ENCODE data around the gene PSME3. TPM values are rescaled to one million over a fixed set of nuclear protein-coding genes. Genes with fewer than 3 reads are reported as not detected.

Gene PSME3
- polyA plus RNA-seq, 1 donor from 2014 or later = 56.6 TPM

GRCh38 chr17:42891539-42892152 lies 58.4 kb downstream of the PSME3 start:
- Histone ChIP-seq H3K9me3 (ENCODE audit: low read length) (no peaks in the 10 kb centered on the region), H3K36me3 (ENCODE audit: insufficient read depth, low read length) (no peaks in the 10 kb centered on the region), H2AFZ (ENCODE audit: low read depth, low read length) (no peak overlapping the region), H3K9me2 (ENCODE audit: insufficient read depth, low read length) (no peaks in the 10 kb centered on the region), H3K4me2 (ENCODE audit: low read length) (no peak overlapping the region), H3F3A (ENCODE audit: insufficient read depth, low read length, poor library complexity, severe bottlenecking) (no peaks in the 10 kb centered on the region), H3K27ac (ENCODE audit: low read length) (no peak overlapping the region), H3K79me2 (replicated peaks; ENCODE audit: insufficient read depth, low read length) (no peaks in the 10 kb centered on the region), H3K4me3 (ENCODE audit: low read length) (no peak overlapping the region), H3K9ac (ENCODE audit: low read length) (no peak overlapping the region), H4K20me1 (ENCODE audit: insufficient read depth) (no peaks in the 10 kb centered on the region), H3K27me3 (ENCODE audit: insufficient read depth, low read depth, low read length) (no peaks in the 10 kb centered on the region)
- TF ChIP-seq RAD21 (conservative IDR thresholded peaks at IDR 0.05) (no peak), TAF1 (IDR thresholded peaks at IDR 0.05; ENCODE audit: low read depth) (no peak), EP300 (conservative IDR thresholded peaks at IDR 0.05; ENCODE audit: poor library complexity, severe bottlenecking) (no peak), POLR2AphosphoS5 (IDR thresholded peaks at IDR 0.05) (no peak), MXI1 (conservative IDR thresholded peaks at IDR 0.05; ENCODE audit: poor library complexity, severe bottlenecking) (no peak)
- TF ChIP-seq, protein P1, sequence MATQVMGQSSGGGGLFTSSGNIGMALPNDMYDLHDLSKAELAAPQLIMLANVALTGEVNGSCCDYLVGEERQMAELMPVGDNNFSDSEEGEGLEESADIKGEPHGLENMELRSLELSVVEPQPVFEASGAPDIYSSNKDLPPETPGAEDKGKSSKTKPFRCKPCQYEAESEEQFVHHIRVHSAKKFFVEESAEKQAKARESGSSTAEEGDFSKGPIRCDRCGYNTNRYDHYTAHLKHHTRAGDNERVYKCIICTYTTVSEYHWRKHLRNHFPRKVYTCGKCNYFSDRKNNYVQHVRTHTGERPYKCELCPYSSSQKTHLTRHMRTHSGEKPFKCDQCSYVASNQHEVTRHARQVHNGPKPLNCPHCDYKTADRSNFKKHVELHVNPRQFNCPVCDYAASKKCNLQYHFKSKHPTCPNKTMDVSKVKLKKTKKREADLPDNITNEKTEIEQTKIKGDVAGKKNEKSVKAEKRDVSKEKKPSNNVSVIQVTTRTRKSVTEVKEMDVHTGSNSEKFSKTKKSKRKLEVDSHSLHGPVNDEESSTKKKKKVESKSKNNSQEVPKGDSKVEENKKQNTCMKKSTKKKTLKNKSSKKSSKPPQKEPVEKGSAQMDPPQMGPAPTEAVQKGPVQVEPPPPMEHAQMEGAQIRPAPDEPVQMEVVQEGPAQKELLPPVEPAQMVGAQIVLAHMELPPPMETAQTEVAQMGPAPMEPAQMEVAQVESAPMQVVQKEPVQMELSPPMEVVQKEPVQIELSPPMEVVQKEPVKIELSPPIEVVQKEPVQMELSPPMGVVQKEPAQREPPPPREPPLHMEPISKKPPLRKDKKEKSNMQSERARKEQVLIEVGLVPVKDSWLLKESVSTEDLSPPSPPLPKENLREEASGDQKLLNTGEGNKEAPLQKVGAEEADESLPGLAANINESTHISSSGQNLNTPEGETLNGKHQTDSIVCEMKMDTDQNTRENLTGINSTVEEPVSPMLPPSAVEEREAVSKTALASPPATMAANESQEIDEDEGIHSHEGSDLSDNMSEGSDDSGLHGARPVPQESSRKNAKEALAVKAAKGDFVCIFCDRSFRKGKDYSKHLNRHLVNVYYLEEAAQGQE (IDR thresholded peaks at IDR 0.05; ENCODE audit: borderline replicate concordance) = no peak
- TF ChIP-seq, protein P2, sequence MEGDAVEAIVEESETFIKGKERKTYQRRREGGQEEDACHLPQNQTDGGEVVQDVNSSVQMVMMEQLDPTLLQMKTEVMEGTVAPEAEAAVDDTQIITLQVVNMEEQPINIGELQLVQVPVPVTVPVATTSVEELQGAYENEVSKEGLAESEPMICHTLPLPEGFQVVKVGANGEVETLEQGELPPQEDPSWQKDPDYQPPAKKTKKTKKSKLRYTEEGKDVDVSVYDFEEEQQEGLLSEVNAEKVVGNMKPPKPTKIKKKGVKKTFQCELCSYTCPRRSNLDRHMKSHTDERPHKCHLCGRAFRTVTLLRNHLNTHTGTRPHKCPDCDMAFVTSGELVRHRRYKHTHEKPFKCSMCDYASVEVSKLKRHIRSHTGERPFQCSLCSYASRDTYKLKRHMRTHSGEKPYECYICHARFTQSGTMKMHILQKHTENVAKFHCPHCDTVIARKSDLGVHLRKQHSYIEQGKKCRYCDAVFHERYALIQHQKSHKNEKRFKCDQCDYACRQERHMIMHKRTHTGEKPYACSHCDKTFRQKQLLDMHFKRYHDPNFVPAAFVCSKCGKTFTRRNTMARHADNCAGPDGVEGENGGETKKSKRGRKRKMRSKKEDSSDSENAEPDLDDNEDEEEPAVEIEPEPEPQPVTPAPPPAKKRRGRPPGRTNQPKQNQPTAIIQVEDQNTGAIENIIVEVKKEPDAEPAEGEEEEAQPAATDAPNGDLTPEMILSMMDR (IDR thresholded peaks at IDR 0.05; ENCODE audit: poor library complexity, severe bottlenecking) = no peak

DNA sequence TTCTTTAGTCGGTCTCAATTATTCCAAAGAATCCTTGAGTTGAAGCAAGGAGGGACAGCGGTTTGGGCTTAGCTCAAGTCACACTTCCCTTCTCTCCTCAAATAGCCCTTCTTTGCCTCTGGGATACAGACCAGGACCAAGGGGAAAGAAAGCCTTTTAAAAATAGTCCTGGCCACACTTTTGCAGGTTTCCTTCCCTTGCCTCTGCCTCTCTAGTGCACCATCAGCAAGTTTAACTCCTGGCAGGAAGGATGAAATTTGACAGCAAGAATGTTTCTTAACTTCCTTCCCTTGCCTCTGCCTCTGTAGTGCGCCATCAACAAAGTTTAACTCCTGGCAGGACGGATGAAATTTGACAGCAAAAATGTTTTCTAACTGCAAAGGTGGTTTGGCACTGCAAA lies 60.2 kb downstream of the PSME3 start:
- TF ChIP-seq, protein P2 (IDR thresholded peaks at IDR 0.05; ENCODE audit: poor library complexity, severe bottlenecking) = no peak
- TF ChIP-seq RAD21 (conservative IDR thresholded peaks at IDR 0.05) = no peak
- TF ChIP-seq, protein P1 (IDR thresholded peaks at IDR 0.05; ENCODE audit: borderline replicate concordance) = no peak
- TF ChIP-seq SMC3 (conservative IDR thresholded peaks at IDR 0.05; ENCODE audit: poor library complexity) = no peak
- TF ChIP-seq POLR2AphosphoS5 (IDR thresholded peaks at IDR 0.05) = no peak
- no peak for TF ChIP-seq MXI1 (conservative IDR thresholded peaks at IDR 0.05; ENCODE audit: poor library complexity, severe bottlenecking)
- no peak for TF ChIP-seq EZH2 (IDR thresholded peaks at IDR 0.05; ENCODE audit: borderline replicate concordance, insufficient read depth, low read length, poor library complexity, severe bottlenecking)
- no peaks in the 10 kb centered on the region for H3K9me3 ChIP-seq (ENCODE audit: low read length)
- H3K4me2 ChIP-seq (ENCODE audit: low read length) = no peak overlapping the region
- no peaks in the 10 kb centered on the region for H3K9me2 ChIP-seq (ENCODE audit: insufficient read depth, low read length)
- H3K36me3 ChIP-seq (ENCODE audit: insufficient read depth, low read length) = no peaks in the 10 kb centered on the region
- H2AFZ ChIP-seq (ENCODE audit: low read depth, low read length) = no peak overlapping the region
- H4K20me1 ChIP-seq (ENCODE audit: insufficient read depth) = no peaks in the 10 kb centered on the region
- H3K9ac ChIP-seq (ENCODE audit: low read length) = no peak overlapping the region
- H3K27ac ChIP-seq (ENCODE audit: low read length) = no peak overlapping the region
- no peaks in the 10 kb centered on the region for H3K27me3 ChIP-seq (ENCODE audit: insufficient read depth, low read depth, low read length)
- H3K4me3 ChIP-seq (ENCODE audit: low read length) = no peak overlapping the region
- no peaks in the 10 kb centered on the region for H3F3A ChIP-seq (ENCODE audit: insufficient read depth, low read length, poor library complexity, severe bottlenecking)
- H3K79me2 ChIP-seq (replicated peaks; ENCODE audit: insufficient read depth, low read length) = no peaks in the 10 kb centered on the region

All from neural cell (in vitro differentiated cells).